Measurements from ENCODE around the gene PBX3. TPM values are rescaled to one million over a fixed set of nuclear protein-coding genes. Genes with fewer than 3 reads are reported as not detected.

Gene PBX3
- total and polyA plus RNA-seq, 2 donors (not counting 1 experiment from before 2014, with no cell fraction given) = 35.8 to 51.8 TPM

GRCh38 chr9:125998837-125999503 is 251.8 kb downstream of the PBX3 start:
- DNase-seq (ENCODE audit: low read depth in 2 of 2) = no peak
- TF ChIP-seq EZH2 (IDR thresholded peaks at IDR 0.05; ENCODE audit: low read length, missing control alignments) (no peak), CTCF (conservative IDR thresholded peaks at IDR 0.05 in 1 of 2, IDR thresholded peaks at IDR 0.05 in 1 of 2; ENCODE audit: low read depth in 1 of 2, low read length in 2 of 2) (no peak)
- Histone ChIP-seq H3K79me2 (ENCODE audit: control insufficient read depth, insufficient read depth, low read length) (no peaks in the 10 kb centered on the region), H3K4me3 (replicated peaks in 1 of 4; ENCODE audit: control extremely low read depth in 1 of 4, insufficient read depth in 1 of 4, low read depth in 3 of 4, low read length in 4 of 4) (no peak overlapping the region), H3K36me3 (ENCODE audit: control insufficient read depth, insufficient read depth, low read length) (no peaks in the 10 kb centered on the region), H3K9me3 (ENCODE audit: control insufficient read depth, insufficient read depth, low read depth, low read length) (no peaks in the 10 kb centered on the region), H2AFZ (ENCODE audit: low read length) (no peak overlapping the region), H3K27me3 (ENCODE audit: control insufficient read depth, insufficient read depth, low read length) (no peaks in the 10 kb centered on the region), H3K4me1 (ENCODE audit: control insufficient read depth, extremely low read depth, insufficient read depth, low read length) (no peaks in the 10 kb centered on the region), H3K27ac (ENCODE audit: insufficient read depth, low read length) (no peak overlapping the region), H4K20me1 (ENCODE audit: control insufficient read depth, extremely low read depth, insufficient read depth, low read length) (no peaks in the 10 kb centered on the region), H3K9ac (ENCODE audit: insufficient read depth, low read length) (no peak overlapping the region), H3K4me2 (ENCODE audit: extremely low read depth, insufficient read depth, low read length) (no peak overlapping the region)

GRCh38 chr9:125999504-125999881 is 252.3 kb downstream of the PBX3 start:
- no peaks in the 10 kb centered on the region for H3K9me3 ChIP-seq (ENCODE audit: control insufficient read depth, insufficient read depth, low read depth, low read length)
- no peaks in the 10 kb centered on the region for H3K79me2 ChIP-seq (ENCODE audit: control insufficient read depth, insufficient read depth, low read length)
- no peaks in the 10 kb centered on the region for H3K36me3 ChIP-seq (ENCODE audit: control insufficient read depth, insufficient read depth, low read length)
- TF ChIP-seq EZH2 (IDR thresholded peaks at IDR 0.05; ENCODE audit: low read length, missing control alignments) = no peak
- no peak for TF ChIP-seq CTCF (conservative IDR thresholded peaks at IDR 0.05 in 1 of 2, IDR thresholded peaks at IDR 0.05 in 1 of 2; ENCODE audit: low read depth in 1 of 2, low read length in 2 of 2)
- no peaks in the 10 kb centered on the region for H3K27me3 ChIP-seq (ENCODE audit: control insufficient read depth, insufficient read depth, low read length)
- H4K20me1 ChIP-seq (ENCODE audit: control insufficient read depth, extremely low read depth, insufficient read depth, low read length) = no peaks in the 10 kb centered on the region
- H3K27ac ChIP-seq (ENCODE audit: insufficient read depth, low read length) = no peak overlapping the region
- H3K9ac ChIP-seq (ENCODE audit: insufficient read depth, low read length) = no peak overlapping the region
- DNase-seq (ENCODE audit: low read depth in 2 of 2) = no peak
- H3K4me2 ChIP-seq (ENCODE audit: extremely low read depth, insufficient read depth, low read length) = no peak overlapping the region
- no peak overlapping the region for H2AFZ ChIP-seq (ENCODE audit: low read length)
- no peaks in the 10 kb centered on the region for H3K4me1 ChIP-seq (ENCODE audit: control insufficient read depth, extremely low read depth, insufficient read depth, low read length)
- no peak overlapping the region for H3K4me3 ChIP-seq (replicated peaks in 1 of 4; ENCODE audit: control extremely low read depth in 1 of 4, insufficient read depth in 1 of 4, low read depth in 3 of 4, low read length in 4 of 4)

- no peaks in the 10 kb centered on the region for H4K20me1 ChIP-seq (ENCODE audit: control insufficient read depth, extremely low read depth, insufficient read depth, low read length)
- no peaks in the 10 kb centered on the region for H3K9me3 ChIP-seq (ENCODE audit: control insufficient read depth, insufficient read depth, low read depth, low read length)
- H3K27ac ChIP-seq (ENCODE audit: insufficient read depth, low read length) = no peak overlapping the region
- no peaks in the 10 kb centered on the region for H3K36me3 ChIP-seq (ENCODE audit: control insufficient read depth, insufficient read depth, low read length)
- H3K4me3 ChIP-seq (replicated peaks in 1 of 4; ENCODE audit: control extremely low read depth in 1 of 4, insufficient read depth in 1 of 4, low read depth in 3 of 4, low read length in 4 of 4) = no peak overlapping the region
- no peak overlapping the region for H3K4me2 ChIP-seq (ENCODE audit: extremely low read depth, insufficient read depth, low read length)
- no peak overlapping the region for H3K9ac ChIP-seq (ENCODE audit: insufficient read depth, low read length)
- TF ChIP-seq EZH2 (IDR thresholded peaks at IDR 0.05; ENCODE audit: low read length, missing control alignments) (no peak), CTCF (conservative IDR thresholded peaks at IDR 0.05 in 1 of 2, IDR thresholded peaks at IDR 0.05 in 1 of 2; ENCODE audit: low read depth in 1 of 2, low read length in 2 of 2) (no peak)
- no peak for DNase-seq (ENCODE audit: low read depth in 2 of 2)
- no peaks in the 10 kb centered on the region for H3K79me2 ChIP-seq (ENCODE audit: control insufficient read depth, insufficient read depth, low read length)
- no peaks in the 10 kb centered on the region for H3K4me1 ChIP-seq (ENCODE audit: control insufficient read depth, extremely low read depth, insufficient read depth, low read length)
- no peaks in the 10 kb centered on the region for H3K27me3 ChIP-seq (ENCODE audit: control insufficient read depth, insufficient read depth, low read length)
- no peak overlapping the region for H2AFZ ChIP-seq (ENCODE audit: low read length)
Measured at GRCh38 chr9:126000256-126000655, 253.1 kb downstream of the PBX3 start.
